Measurements from ENCODE around the gene FCSK. TPM values are rescaled to one million over a fixed set of nuclear protein-coding genes. Genes with fewer than 3 reads are reported as not detected.

The FCSK gene
- polyA plus RNA-seq, 1 donor from 2014 or later: 10.7 TPM

DNA sequence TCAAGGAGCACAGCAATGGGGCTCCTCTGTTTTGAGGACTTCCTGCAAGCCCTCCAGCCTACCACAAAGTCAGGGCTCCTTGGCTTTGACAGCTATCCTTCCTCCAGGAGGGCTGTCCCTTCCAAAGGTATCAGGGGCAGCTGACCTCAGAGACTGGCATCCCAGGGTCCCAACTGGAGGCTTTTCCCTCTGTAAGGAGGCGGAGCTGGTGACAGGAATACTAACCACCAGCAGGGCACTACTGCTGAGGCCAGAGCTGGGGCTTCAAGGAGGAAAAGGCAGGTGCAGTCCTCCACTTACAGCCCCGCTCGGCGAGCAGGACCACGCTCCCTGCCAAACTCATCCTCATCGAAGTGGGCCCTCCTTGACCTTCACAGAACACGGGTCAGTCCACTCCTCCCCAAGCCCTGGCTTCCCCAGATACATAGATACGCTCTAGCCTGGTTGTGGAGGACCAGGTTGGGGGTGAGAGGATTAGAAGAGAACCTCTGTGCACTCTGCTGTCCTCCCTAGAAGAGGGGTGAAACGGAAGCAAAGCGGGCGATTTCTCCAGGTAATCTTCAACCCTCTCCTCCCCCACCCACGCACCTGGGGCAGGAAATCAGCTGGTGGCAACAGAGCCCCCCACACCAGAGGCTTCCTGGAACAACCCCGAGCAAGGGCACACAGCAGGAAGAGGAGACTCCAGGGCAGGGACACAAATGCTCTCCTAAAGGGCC, 36.0 kb upstream of the FCSK start:
- Histone ChIP-seq H3K4me3 (ENCODE audit: low read length) (no peak overlapping the region), H4K20me1 (ENCODE audit: insufficient read depth) (no peaks in the 10 kb centered on the region), H3K9ac (ENCODE audit: low read length) (no peak overlapping the region), H2AFZ (ENCODE audit: low read depth, low read length) (no peak overlapping the region), H3K4me2 (ENCODE audit: low read length) (no peak overlapping the region), H3K36me3 (ENCODE audit: insufficient read depth, low read length) (no peaks in the 10 kb centered on the region), H3K9me3 (ENCODE audit: low read length) (no peaks in the 10 kb centered on the region), H3K27me3 (ENCODE audit: insufficient read depth, low read depth, low read length) (no peaks in the 10 kb centered on the region), H3K79me2 (replicated peaks; ENCODE audit: insufficient read depth, low read length) (no peaks in the 10 kb centered on the region), H3F3A (ENCODE audit: insufficient read depth, low read length, poor library complexity, severe bottlenecking) (no peaks in the 10 kb centered on the region), H3K9me2 (ENCODE audit: insufficient read depth, low read length) (no peaks in the 10 kb centered on the region), H3K27ac (ENCODE audit: low read length) (no peak overlapping the region)
- TF ChIP-seq SMC3 (conservative IDR thresholded peaks at IDR 0.05; ENCODE audit: poor library complexity): no peak
- TF ChIP-seq POLR2AphosphoS5 (IDR thresholded peaks at IDR 0.05): no peak
- TF ChIP-seq, protein P1, sequence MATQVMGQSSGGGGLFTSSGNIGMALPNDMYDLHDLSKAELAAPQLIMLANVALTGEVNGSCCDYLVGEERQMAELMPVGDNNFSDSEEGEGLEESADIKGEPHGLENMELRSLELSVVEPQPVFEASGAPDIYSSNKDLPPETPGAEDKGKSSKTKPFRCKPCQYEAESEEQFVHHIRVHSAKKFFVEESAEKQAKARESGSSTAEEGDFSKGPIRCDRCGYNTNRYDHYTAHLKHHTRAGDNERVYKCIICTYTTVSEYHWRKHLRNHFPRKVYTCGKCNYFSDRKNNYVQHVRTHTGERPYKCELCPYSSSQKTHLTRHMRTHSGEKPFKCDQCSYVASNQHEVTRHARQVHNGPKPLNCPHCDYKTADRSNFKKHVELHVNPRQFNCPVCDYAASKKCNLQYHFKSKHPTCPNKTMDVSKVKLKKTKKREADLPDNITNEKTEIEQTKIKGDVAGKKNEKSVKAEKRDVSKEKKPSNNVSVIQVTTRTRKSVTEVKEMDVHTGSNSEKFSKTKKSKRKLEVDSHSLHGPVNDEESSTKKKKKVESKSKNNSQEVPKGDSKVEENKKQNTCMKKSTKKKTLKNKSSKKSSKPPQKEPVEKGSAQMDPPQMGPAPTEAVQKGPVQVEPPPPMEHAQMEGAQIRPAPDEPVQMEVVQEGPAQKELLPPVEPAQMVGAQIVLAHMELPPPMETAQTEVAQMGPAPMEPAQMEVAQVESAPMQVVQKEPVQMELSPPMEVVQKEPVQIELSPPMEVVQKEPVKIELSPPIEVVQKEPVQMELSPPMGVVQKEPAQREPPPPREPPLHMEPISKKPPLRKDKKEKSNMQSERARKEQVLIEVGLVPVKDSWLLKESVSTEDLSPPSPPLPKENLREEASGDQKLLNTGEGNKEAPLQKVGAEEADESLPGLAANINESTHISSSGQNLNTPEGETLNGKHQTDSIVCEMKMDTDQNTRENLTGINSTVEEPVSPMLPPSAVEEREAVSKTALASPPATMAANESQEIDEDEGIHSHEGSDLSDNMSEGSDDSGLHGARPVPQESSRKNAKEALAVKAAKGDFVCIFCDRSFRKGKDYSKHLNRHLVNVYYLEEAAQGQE (IDR thresholded peaks at IDR 0.05; ENCODE audit: borderline replicate concordance): no peak
- TF ChIP-seq MXI1 (conservative IDR thresholded peaks at IDR 0.05; ENCODE audit: poor library complexity, severe bottlenecking): no peak
- TF ChIP-seq RAD21 (conservative IDR thresholded peaks at IDR 0.05): no peak
- TF ChIP-seq, protein P2, sequence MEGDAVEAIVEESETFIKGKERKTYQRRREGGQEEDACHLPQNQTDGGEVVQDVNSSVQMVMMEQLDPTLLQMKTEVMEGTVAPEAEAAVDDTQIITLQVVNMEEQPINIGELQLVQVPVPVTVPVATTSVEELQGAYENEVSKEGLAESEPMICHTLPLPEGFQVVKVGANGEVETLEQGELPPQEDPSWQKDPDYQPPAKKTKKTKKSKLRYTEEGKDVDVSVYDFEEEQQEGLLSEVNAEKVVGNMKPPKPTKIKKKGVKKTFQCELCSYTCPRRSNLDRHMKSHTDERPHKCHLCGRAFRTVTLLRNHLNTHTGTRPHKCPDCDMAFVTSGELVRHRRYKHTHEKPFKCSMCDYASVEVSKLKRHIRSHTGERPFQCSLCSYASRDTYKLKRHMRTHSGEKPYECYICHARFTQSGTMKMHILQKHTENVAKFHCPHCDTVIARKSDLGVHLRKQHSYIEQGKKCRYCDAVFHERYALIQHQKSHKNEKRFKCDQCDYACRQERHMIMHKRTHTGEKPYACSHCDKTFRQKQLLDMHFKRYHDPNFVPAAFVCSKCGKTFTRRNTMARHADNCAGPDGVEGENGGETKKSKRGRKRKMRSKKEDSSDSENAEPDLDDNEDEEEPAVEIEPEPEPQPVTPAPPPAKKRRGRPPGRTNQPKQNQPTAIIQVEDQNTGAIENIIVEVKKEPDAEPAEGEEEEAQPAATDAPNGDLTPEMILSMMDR (IDR thresholded peaks at IDR 0.05; ENCODE audit: poor library complexity, severe bottlenecking): no peak
- no peak for TF ChIP-seq EP300 (conservative IDR thresholded peaks at IDR 0.05; ENCODE audit: poor library complexity, severe bottlenecking)

DNA sequence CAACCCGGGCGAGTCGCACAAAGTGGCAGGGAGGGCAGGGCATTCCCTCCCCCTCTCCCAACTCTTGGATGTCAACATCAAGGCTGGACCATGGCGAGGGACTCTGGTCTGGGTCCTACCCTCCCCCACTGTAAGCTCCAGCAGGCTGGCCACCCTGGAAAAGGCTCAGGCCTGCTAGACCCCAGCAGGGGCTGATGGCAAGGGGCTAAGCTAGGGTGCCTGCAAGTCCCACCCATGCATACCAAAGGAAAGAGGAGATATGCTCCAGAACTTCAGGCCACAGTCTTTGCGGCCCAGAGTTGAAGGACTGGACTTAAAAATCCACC, 35.4 kb upstream of the FCSK start:
- Histone ChIP-seq H3K9me2 (ENCODE audit: insufficient read depth, low read length) (no peaks in the 10 kb centered on the region), H4K20me1 (ENCODE audit: insufficient read depth) (no peaks in the 10 kb centered on the region), H3K27me3 (ENCODE audit: insufficient read depth, low read depth, low read length) (no peaks in the 10 kb centered on the region), H2AFZ (ENCODE audit: low read depth, low read length) (no peak overlapping the region), H3K4me3 (ENCODE audit: low read length) (no peak overlapping the region), H3F3A (ENCODE audit: insufficient read depth, low read length, poor library complexity, severe bottlenecking) (no peaks in the 10 kb centered on the region), H3K4me2 (ENCODE audit: low read length) (no peak overlapping the region), H3K36me3 (ENCODE audit: insufficient read depth, low read length) (no peaks in the 10 kb centered on the region), H3K9ac (ENCODE audit: low read length) (no peak overlapping the region), H3K27ac (ENCODE audit: low read length) (no peak overlapping the region), H3K9me3 (ENCODE audit: low read length) (no peaks in the 10 kb centered on the region), H3K79me2 (replicated peaks; ENCODE audit: insufficient read depth, low read length) (no peaks in the 10 kb centered on the region)
- TF ChIP-seq, protein P2 (IDR thresholded peaks at IDR 0.05; ENCODE audit: poor library complexity, severe bottlenecking): no peak
- TF ChIP-seq MXI1 (conservative IDR thresholded peaks at IDR 0.05; ENCODE audit: poor library complexity, severe bottlenecking) (no peak), RAD21 (conservative IDR thresholded peaks at IDR 0.05) (no peak), EP300 (conservative IDR thresholded peaks at IDR 0.05; ENCODE audit: poor library complexity, severe bottlenecking) (no peak), SMC3 (conservative IDR thresholded peaks at IDR 0.05; ENCODE audit: poor library complexity) (no peak), TAF1 (IDR thresholded peaks at IDR 0.05; ENCODE audit: low read depth) (no peak), POLR2AphosphoS5 (IDR thresholded peaks at IDR 0.05) (no peak)
- TF ChIP-seq, protein P1 (IDR thresholded peaks at IDR 0.05; ENCODE audit: borderline replicate concordance): no peak
